Skeletal muscle tissue (tissue), 4 donors: ENCODE results near the gene L3MBTL2. TPM values are rescaled to one million over a fixed set of nuclear protein-coding genes. Genes with fewer than 3 reads are reported as not detected.
A peak's percentile ranks its signal among the peaks of the same experiment; 100 is the strongest.

Experiments used
- H3K27ac ChIP-seq: one replicate; pipeline ENCODE4 v1.7.0; 2013; ENCODE audit warnings: mild to moderate bottlenecking, low read depth, low read length, inconsistent platforms
- H3K27me3 ChIP-seq, 3 donors: one replicate each; pipeline ENCODE4 v1.7.0; 2013; ENCODE audit warnings: low read length in 3 of 3; ENCODE audit not compliant: control insufficient read depth in 3 of 3, insufficient read depth in 3 of 3
- H3K36me3 ChIP-seq, 3 donors: one replicate each; pipeline ENCODE4 v1.7.0; 2013; ENCODE audit warnings: low read length in 3 of 3; ENCODE audit not compliant: control insufficient read depth in 3 of 3, insufficient read depth in 3 of 3
- H3K4me1 ChIP-seq, 3 donors: one replicate each; pipeline ENCODE4 v1.7.0; 2013; ENCODE audit warnings: low read length in 3 of 3, mild to moderate bottlenecking in 3 of 3; ENCODE audit not compliant: control insufficient read depth in 3 of 3, insufficient read depth in 3 of 3
- H3K4me3 ChIP-seq, 3 donors: one replicate each; pipeline ENCODE4 v1.7.0; 2013; ENCODE audit warnings: low read length in 3 of 3
- H3K9ac ChIP-seq, 3 donors: one replicate each; pipeline ENCODE4 v1.7.0; 2013; ENCODE audit warnings: low read length in 3 of 3, mild to moderate bottlenecking in 3 of 3, moderate library complexity in 2 of 3, low read depth in 1 of 3
- H3K9me3 ChIP-seq, 3 donors: one replicate each; pipeline ENCODE4 v1.7.0; 2013; ENCODE audit warnings: low read length in 3 of 3; ENCODE audit not compliant: control insufficient read depth in 3 of 3
- total RNA-seq: library from RNA; depleted of rRNA; stranded (reverse); fragments of >200 nt; gene quantifications from one replicate; pipeline ENCODE4 v1.2.3, GENCODE V29; 2014
- donor health status: Osteomylitis.

The L3MBTL2 gene
- total RNA-seq, 1 donor from 2014 or later, result 9.4 TPM

GRCh38 chr22:41180926-41181325 is 24.2 kb upstream of the L3MBTL2 start:
- Histone ChIP-seq H3K27me3 (no peaks in the 10 kb centered on the region), H3K9me3 (no peaks in the 10 kb centered on the region), H3K4me1 (peaks cover 27 to 40% (median 28%) of the 10 kb centered on the region in 3 donors), H3K4me3 (no peak overlapping the region), H3K36me3 (peaks cover 28 to 38% (median 33%) of the 10 kb centered on the region in 3 donors), H3K27ac (no peak overlapping the region), H3K9ac (no peak overlapping the region)

- H3K36me3 ChIP-seq, result peaks cover 22 to 31% (median 27%) of the 10 kb centered on the region in 3 donors
- H3K9me3 ChIP-seq, result no peaks in the 10 kb centered on the region
- no peaks in the 10 kb centered on the region for H3K27me3 ChIP-seq
- no peak overlapping the region for H3K27ac ChIP-seq
- H3K9ac ChIP-seq, result no peak overlapping the region
- peaks cover 27 to 40% (median 28%) of the 10 kb centered on the region in 3 donors for H3K4me1 ChIP-seq
- no peak overlapping the region for H3K4me3 ChIP-seq
Observed at GRCh38 chr22:41181349-41182241, 23.5 kb upstream of the L3MBTL2 start.

GRCh38 chr22:41184679-41185078 is 20.4 kb upstream of the L3MBTL2 start:
- H3K36me3 ChIP-seq, result peaks cover 0 to 7% (median 4%) of the 10 kb centered on the region in 3 donors
- H3K4me1 ChIP-seq, result peaks cover 5 to 15% (median 7%) of the 10 kb centered on the region in 3 donors
- no peak overlapping the region for H3K27ac ChIP-seq
- H3K9ac ChIP-seq, result no peak overlapping the region
- H3K27me3 ChIP-seq, result no peaks in the 10 kb centered on the region
- no peak overlapping the region for H3K4me3 ChIP-seq
- H3K9me3 ChIP-seq, result no peaks in the 10 kb centered on the region

GRCh38 chr22:41191467-41191866 is 13.6 kb upstream of the L3MBTL2 start:
- Histone ChIP-seq H3K27ac (no peak overlapping the region), H3K4me1 (no peaks in the 10 kb centered on the region), H3K9ac (no peak overlapping the region), H3K4me3 (no peak overlapping the region), H3K36me3 (no peaks in the 10 kb centered on the region), H3K9me3 (no peaks in the 10 kb centered on the region), H3K27me3 (no peaks in the 10 kb centered on the region)

GRCh38 chr22:41193829-41194228 is 11.3 kb upstream of the L3MBTL2 start:
- Histone ChIP-seq H3K36me3 (no peaks in the 10 kb centered on the region), H3K4me3 (no peak overlapping the region), H3K27ac (no peak overlapping the region), H3K9me3 (no peaks in the 10 kb centered on the region), H3K9ac (no peak overlapping the region), H3K4me1 (peaks cover 14 to 16% (median 14%) of the 10 kb centered on the region in 3 donors), H3K27me3 (no peaks in the 10 kb centered on the region)

GRCh38 chr22:41197038-41197972 is 7.8 kb upstream of the L3MBTL2 start:
- Histone ChIP-seq H3K27me3 (peaks cover 0 to 2% (median 0%) of the 10 kb centered on the region in 3 donors), H3K27ac (no peak overlapping the region), H3K9ac (peak overlapping the region; percentile 59 to 83 (median 70)), H3K36me3 (no peaks in the 10 kb centered on the region), H3K4me1 (peaks cover 14 to 16% (median 14%) of the 10 kb centered on the region in 3 donors), H3K9me3 (no peaks in the 10 kb centered on the region), H3K4me3 (peak overlapping the region; percentile 83 to 96 (median 94))

GRCh38 chr22:41198027-41198580 is 7.0 kb upstream of the L3MBTL2 start:
- Histone ChIP-seq H3K27me3 (peaks cover 0 to 2% (median 0%) of the 10 kb centered on the region in 3 donors), H3K36me3 (no peaks in the 10 kb centered on the region), H3K9me3 (no peaks in the 10 kb centered on the region), H3K4me1 (peaks cover 14 to 16% (median 14%) of the 10 kb centered on the region in 3 donors), H3K9ac (peak overlapping the region in 2 of 3 donors; percentile 59 to 72), H3K27ac (no peak overlapping the region), H3K4me3 (peak overlapping the region; percentile 83 to 96 (median 94))

GRCh38 chr22:41201141-41201540 is 4.0 kb upstream of the L3MBTL2 start:
- H3K9ac ChIP-seq, result no peak overlapping the region
- H3K27me3 ChIP-seq, result peaks cover 0 to 2% (median 0%) of the 10 kb centered on the region in 3 donors
- H3K36me3 ChIP-seq, result no peaks in the 10 kb centered on the region
- no peaks in the 10 kb centered on the region for H3K9me3 ChIP-seq
- H3K4me3 ChIP-seq, result no peak overlapping the region
- peaks cover 20 to 25% (median 22%) of the 10 kb centered on the region in 3 donors for H3K4me1 ChIP-seq
- H3K27ac ChIP-seq, result no peak overlapping the region

- Histone ChIP-seq H3K36me3 (no peaks in the 10 kb centered on the region), H3K9me3 (no peaks in the 10 kb centered on the region), H3K27me3 (peaks cover 0 to 2% (median 0%) of the 10 kb centered on the region in 3 donors), H3K27ac (no peak overlapping the region), H3K4me1 (peaks cover 11 to 15% (median 13%) of the 10 kb centered on the region in 3 donors), H3K4me3 (no peak overlapping the region), H3K9ac (no peak overlapping the region)
Observed at GRCh38 chr22:41203118-41203517, 2.0 kb upstream of the L3MBTL2 start.
